ENCODE data around the gene RASL11A.
"Not testable (repeated sequence)": the region's sequence is repeated elsewhere in the genome, so short reads cannot be mapped to it uniquely, and the experiment has no call there.

The RASL11A gene

DNA sequence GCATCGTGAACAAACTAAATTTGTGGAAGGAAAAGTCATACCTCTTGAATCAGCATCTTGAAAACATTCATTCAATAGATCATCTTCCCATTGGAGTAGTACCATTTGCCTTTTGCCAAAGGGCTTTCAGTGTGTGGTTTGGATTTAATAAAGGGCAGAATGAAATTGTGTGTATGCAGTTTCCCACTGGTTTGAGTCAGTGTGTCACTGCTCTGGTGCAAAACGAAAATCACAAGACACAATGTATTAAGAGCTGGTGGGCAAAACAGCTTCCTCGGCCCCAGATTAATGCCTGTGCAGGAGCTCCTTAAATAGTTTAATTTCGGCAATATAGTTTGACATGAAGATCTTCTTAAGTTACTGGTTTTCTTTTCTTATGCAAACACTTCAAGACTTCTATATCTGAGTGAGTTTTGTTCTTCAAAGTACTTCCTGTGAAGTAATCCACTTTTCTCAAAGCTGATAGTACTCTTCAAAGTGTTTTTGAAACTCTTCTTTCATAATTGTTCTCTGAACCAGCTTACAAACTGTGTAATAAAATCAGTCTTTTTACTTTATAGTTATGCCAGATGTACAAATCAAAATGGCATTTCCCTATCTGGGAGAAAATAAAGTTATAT lies 32.1 kb downstream of the RASL11A start:
- DNase-seq: no peak

DNA sequence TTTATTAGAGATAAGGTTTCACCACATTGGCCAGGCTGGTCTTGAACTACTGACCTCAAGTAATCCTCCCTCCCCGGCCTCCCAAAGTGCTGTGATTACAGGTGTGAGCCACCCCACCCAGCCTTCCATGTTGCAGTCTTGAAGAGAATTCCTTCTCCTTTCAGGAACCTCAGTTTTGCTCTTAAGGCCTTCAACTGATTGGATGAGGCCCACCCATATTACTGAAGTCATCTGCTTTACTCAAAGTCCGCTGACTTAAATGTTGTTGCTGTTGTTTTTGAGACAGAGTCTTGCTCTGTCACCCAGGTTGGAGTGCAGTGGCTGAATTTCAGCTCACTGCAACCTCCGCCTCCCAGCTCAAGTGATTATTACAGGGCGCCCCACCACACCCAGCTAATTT lies 33.5 kb downstream of the RASL11A start:
- no peak for DNase-seq

DNA sequence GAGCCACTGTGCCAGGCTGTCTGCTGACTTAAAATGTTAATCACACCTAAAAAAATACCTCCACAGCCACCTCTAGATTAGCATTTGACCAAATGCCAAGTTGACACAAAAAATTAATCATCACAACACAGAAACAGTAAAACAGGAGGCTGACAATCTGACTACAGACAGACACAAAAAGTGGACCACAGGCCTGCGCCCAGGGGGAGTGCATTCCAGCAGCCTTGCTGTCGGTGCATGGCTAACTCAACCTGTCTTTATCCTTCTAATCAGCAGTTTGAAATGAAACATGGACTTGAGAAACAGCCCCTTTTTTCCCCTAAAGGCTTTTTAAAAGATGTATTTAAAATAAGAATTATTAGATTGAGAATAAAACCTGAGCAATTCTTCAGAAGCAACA lies 34.0 kb downstream of the RASL11A start:
- no peak for DNase-seq

DNA sequence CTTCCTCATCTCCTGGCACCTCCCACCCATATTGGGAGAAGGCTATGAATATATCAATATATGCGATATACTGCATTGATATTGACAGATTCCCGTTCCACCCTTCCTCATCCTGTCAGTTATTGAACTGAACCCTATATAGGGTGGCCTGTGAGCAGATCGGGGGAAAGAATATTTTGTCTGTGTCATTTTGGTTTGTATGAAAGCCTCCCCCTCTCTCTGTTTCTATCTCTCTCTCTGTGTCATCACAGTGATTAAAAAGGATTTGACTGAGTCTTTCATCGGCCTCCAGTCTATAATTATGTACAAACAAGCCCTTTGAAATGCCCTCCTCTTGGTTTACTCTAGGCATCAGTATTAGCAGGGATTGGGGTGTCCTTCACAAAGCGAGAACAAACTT lies 35.7 kb downstream of the RASL11A start:
- DNase-seq: no peak

DNA sequence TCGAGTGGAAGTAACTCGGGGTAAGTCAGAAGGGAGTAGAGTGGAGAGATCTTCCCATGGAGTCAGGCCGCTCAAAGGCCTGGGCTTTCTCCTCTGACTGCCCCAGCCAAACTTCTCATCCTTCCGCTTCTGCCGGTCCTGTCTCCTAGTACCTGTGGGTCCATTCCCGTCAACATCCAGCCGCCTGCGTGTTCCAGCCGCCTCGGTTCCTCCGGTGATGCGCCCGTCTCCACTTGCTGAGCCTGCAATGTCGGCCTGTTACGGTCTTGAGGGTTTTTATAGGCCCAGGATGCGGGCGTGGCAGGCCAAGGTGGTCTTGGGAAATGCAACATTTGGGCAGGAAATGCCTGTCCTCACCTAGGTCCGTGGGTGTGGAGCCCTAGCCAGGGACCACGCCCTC lies 38.3 kb downstream of the RASL11A start:
- DNase-seq: no peak

DNA sequence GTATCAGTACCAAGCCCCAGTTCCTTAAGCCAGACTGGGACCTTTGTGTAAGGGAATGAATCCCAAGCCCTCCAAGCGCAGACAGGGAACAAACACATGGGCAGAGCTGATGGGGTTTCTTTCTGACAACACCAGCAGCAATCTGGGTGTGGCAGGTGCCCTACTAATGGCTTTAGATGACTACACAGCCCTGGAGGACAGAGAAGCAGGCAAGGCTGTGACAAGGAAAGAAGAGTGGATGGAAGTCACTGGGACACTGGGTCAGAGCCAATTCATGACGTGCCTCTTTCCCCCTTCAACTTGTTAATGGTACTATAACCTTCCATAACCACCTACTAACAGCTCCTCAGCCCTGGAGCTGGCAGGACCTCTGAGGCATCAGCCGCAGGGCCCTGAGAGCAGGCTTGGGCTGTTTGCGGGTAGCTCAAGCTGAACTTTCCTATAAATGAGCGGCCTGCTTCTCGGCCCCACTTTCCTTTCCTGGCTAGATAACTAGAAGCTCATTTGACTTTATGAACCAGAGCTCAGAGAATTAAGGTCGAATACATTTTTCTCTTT lies 38.9 kb downstream of the RASL11A start:
- no peak for DNase-seq

DNA sequence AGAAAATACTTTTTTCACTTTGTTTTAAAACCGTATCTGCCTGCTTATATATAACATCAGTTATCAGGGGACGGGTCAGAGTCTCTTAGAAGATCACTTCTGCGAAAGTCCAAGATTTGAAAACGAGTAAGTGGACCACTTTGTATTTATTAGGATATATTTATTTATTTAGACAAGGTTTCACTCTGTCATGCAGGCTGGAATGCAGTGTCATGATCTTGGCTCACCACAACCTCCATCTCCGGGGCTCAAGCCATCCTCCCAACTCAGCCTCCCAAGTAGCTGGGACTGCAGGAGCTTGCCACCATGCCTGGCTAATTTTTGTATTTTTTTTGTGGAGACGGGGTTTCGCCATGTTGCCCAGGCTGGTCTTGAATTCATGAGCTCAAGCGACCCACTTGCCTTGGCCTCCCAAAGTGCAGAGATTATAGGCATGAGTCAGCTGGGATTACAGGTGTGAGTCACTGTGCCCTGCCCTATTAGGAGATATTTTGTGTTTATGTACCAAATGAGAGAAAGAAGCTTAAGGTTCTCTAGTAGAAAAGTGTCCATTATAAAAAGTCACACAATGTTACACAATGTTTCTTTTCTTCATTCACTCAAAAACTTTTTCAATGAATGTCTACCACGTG lies 39.5 kb downstream of the RASL11A start:
- DNase-seq: no peak

DNA sequence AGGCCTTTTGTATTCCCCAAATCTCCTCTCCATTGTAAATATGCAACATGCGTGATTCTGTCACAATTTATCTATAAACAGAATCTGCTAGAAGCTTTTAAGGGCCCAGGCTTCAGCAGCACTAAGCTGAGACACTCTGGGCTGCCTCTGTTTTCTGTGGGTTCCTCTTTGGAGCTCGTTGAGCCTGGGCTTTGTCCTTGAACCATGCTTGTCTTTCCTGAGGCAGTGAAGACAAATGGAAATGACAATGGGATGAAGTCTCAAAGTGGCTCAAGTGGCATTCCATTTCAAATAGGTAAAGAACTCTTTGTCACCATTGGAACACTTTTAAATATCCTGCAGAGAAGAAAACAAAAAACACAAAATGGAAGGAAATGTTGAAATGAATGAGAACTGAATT lies 40.3 kb downstream of the RASL11A start:
- no peak for DNase-seq

DNA sequence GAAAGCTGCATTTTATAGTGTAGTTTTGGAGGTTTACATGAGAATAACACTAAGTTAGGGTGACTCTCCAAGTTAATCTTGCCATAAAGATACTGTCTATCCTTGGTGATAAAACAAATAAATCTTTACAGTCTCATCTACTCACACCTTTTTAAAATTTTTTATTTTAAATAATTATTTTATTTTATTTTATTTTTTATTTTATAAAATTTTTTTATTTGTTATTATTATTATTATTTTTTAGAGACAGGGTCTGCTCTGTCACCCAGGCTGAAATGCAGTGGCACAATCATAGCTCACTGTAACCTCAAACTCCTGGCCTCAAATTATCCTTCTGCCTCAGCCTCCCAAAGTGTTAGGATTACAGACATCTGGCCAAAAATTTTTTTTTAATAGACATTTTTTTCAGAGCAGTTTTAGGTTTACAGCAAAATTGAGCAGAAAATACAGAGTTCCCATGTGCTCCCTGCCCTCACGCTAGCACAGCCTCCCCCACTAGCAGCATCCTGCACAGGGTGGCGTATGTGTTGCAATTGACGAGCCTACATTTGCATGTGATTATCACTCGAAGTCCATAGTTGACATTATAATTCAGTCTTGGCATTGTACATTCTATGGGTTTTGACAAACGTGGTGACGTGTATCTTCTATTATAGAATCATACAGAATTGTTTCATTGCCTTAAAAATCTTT lies 41.0 kb downstream of the RASL11A start:
- DNase-seq: no peak

DNA sequence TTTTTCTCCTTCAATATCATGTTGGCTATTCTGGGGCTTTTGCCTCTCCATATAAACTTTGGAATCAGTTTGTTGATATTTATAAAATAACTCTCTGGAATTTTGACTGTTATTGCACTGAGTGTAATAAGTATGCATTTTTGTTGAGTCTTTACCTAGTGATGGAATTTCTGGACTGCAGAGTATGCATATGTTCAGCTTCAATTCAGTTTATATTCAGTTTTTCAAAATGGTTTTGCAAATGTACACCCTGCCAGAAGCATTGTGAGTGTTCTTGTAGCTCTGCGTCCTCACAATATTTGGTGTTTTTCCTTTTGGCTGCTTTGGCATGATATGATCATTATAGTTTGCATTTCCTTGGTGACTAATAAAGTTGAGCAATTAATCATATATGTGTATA lies 43.1 kb downstream of the RASL11A start:
- DNase-seq: no peak

DNA sequence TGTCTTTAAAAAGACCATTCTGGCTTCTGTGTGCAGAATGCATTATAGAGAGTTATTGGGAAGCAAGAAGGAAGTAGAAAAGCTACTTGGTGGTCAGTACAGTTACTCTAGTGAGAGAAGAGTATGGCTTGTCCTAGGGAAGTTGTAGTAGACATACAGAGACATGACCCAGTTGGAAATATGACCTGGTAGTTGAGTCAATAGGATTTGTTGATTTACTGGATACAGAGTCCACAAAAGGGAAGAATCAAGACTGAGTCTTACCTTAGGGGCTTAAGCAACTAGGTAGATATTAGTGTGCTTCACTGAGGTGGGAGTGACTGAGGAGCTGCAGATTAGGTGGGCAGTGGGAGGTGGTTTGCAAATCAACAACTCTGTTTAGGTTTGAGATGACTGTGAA lies 48.8 kb downstream of the RASL11A start:
- DNase-seq: no peak

DNA sequence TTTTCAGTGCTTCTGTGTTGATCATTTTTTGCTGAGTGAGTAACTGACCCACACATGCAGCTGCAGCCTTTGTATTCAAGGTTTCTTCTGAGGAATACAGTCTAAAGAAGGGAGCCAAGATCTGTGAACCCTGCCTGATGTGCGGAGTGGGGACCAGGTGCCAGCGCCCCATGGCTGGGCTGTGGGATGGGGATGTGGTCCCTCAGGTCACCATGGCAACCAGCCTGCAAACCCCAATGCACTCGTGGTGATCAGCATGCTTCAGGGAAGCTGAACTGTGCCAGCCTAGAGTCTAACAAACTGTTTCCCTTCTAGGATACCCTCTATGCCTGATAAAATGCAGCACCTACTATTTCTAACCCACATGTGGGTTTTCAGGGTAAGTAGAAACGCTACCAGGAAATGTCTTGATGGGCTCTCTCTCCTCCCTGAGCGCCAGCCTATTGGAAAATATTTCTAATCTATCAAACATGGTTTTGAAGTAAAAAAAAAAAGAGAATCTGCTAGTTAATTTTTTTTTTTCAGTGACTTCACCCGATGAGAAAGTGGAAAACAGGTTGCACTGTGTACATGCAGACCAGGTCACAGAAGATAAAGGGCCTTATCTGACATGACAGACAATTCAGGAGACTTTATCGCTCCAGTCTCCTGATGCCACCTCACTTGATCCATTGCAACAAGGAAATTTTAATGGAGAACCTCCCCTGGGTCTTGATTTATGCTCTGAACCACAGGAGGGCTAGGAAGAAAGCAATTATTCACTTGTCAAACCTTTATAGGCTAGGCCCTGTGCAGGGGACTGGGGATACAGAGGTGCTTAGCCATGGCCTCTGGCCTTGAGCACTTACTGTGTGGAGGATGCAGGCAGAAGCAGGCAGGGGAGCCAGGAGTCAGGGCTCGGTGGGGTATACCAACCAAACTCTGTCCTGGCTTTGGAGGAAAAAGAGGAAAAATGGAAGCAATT lies 51.1 kb downstream of the RASL11A start:
- DNase-seq: no peak

DNA sequence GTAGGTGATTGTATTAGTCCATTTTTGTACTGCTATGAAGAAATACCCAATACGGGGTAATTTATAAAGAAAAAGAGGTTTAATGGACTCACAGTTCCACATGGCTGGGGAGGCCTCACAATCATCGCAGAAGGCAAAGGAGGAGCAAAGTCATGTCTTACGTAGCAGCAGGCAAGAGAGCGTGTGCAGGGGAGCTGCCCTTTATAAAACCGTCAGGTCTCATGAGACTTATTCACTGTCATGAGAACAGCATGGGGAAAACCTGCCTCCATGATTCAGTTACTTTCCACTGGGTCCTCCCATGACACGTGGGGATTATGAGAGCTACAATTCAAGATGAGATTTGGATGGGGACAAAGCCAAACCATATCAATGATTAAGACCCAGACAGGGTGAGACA lies 51.8 kb downstream of the RASL11A start:
- not testable (repeated sequence) for DNase-seq
